Neuron (in vitro differentiated cells): ENCODE measurements around the gene TRIM13.

Source experiments
- H2AFZ ChIP-seq: one replicate; pipeline ENCODE4 v1.6.1; 2013; ENCODE audit warnings: low read depth, mild to moderate bottlenecking, inconsistent platforms, low read length, moderate library complexity
- H3K27me3 ChIP-seq: one replicate; pipeline ENCODE4 v1.6.1; 2013; ENCODE audit warnings: low read length; ENCODE audit not compliant: insufficient read depth
- H3K36me3 ChIP-seq: one replicate; pipeline ENCODE4 v1.6.1; 2013; ENCODE audit warnings: low read length; ENCODE audit not compliant: insufficient read depth
- H3K4me1 ChIP-seq: one replicate; pipeline ENCODE4 v1.6.1; 2013; ENCODE audit warnings: low read length; ENCODE audit not compliant: insufficient read depth
- H3K4me3 ChIP-seq: 2 replicates; pipeline ENCODE4 v1.5.1; 2013; ENCODE audit warnings: mild to moderate bottlenecking, low read length, moderate library complexity
- H3K9me3 ChIP-seq: one replicate; pipeline ENCODE4 v1.6.1; 2013; ENCODE audit warnings: low read length

Gene TRIM13

DNA sequence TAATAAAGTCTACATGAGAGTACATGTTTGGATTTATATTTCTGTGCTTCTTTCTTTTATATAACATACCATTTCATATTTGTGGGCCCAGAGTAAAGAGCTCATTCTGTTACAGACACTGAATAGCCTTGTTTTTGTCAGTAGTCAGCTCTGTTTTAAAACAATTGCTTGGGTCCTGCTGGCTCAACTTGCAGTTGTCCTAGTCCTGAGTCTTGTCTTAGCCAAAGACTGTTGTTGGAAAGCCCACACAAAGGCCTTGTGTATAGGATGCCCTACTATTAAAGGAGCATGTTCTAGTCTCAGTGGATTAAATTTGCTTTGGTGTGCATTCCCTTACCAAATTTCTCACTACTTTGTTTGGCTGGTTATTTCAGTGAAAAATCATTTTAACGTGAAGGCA lies 14.6 kb downstream of the TRIM13 start:
- no peak overlapping the region for H2AFZ ChIP-seq
- no peak overlapping the region for H3K4me3 ChIP-seq
- no peaks in the 10 kb centered on the region for H3K4me1 ChIP-seq
- H3K9me3 ChIP-seq: no peaks in the 10 kb centered on the region
- no peaks in the 10 kb centered on the region for H3K27me3 ChIP-seq
- peaks cover 55% of the 10 kb centered on the region for H3K36me3 ChIP-seq

DNA sequence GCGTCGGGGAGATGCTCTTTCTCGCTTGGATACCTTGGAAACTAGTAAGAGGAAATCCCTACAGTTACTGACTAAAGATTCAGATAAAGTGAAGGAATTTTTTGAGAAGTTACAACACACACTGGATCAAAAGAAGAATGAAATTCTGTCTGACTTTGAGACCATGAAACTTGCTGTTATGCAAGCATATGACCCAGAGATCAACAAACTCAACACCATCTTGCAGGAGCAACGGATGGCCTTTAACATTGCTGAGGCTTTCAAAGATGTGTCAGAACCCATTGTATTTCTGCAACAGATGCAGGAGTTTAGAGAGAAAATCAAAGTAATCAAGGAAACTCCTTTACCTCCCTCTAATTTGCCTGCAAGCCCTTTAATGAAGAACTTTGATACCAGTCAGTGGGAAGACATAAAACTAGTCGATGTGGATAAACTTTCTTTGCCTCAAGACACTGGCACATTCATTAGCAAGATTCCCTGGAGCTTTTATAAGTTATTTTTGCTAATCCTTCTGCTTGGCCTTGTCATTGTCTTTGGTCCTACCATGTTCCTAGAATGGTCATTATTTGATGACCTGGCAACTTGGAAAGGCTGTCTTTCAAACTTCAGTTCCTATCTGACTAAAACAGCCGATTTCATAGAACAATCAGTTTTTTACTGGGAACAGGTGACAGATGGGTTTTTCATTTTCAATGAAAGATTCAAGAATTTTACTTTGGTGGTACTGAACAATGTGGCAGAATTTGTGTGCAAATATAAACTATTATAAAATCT lies 15.7 kb downstream of the TRIM13 start:
- Histone ChIP-seq H3K4me3 (no peak overlapping the region), H3K27me3 (no peaks in the 10 kb centered on the region), H3K36me3 (peaks cover 59% of the 10 kb centered on the region), H3K4me1 (no peaks in the 10 kb centered on the region), H3K9me3 (no peaks in the 10 kb centered on the region), H2AFZ (no peak overlapping the region)

DNA sequence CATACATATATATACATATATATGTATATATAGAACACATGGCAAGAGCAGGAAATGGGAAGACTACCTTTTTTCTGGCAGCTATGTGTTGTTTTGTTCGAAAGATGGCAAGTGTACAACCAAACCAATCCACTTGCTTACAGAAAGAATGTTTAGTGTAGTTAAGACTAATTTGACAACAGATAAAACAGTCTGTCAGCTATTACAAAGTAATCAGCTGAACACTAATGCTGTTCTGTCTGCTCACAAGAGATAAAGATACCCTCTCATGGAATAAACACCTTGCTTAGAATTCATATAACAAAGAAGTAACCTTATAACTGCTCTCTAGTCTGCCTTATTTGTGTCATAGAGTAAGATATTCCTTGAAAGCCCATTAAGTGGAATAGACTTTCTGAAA lies 17.5 kb downstream of the TRIM13 start:
- Histone ChIP-seq H3K4me3 (no peak overlapping the region), H3K4me1 (no peaks in the 10 kb centered on the region), H3K36me3 (peaks cover 56% of the 10 kb centered on the region), H2AFZ (no peak overlapping the region), H3K27me3 (no peaks in the 10 kb centered on the region), H3K9me3 (no peaks in the 10 kb centered on the region)

DNA sequence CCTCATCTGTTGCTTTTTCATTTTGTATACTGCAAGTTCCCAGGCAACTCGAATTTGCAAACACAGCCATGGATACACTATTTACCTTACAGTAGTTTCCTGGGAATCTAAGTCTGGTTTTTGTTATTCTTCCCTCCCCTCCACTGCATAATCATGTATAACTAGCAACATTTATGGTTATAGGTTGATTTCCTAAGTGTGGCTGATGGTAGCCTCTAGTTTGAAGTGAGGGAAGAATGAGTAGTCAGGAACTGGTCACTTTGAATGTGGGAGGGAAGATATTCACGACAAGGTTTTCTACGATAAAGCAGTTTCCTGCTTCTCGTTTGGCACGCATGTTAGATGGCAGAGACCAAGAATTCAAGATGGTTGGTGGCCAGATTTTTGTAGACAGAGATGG lies 18.4 kb downstream of the TRIM13 start, which contains the start of gene KCNRG:
KCNRG (plus strand) TSS at position 187 of the 400 bp plus-strand sequence; CDS start at position 237, 50 bp downstream.
- Histone ChIP-seq H3K9me3 (no peaks in the 10 kb centered on the region), H3K4me3 (no peak within 1 kb of the TSS), H3K36me3 (peaks cover 62% of the 10 kb centered on the region)

DNA sequence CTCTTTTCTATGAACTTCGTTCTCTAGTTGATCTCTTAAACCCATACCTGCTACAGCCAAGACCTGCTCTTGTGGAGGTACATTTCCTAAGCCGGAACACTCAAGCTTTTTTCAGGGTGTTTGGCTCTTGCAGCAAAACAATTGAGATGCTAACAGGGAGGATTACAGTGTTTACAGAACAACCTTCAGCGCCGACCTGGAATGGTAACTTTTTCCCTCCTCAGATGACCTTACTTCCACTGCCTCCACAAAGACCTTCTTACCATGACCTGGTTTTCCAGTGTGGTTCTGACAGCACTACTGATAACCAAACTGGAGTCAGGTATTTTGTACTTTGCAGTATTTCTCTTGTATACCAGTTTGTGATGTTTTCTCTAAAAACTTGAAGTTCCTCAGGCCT lies 18.9 kb downstream of the TRIM13 start:
- Histone ChIP-seq H3K36me3 (peaks cover 60% of the 10 kb centered on the region), H3K4me3 (no peak overlapping the region), H2AFZ (no peak overlapping the region)

More for the DNA sequence above, 18.4 kb downstream of the TRIM13 start, which contains the start of gene KCNRG:
- Histone ChIP-seq H3K4me1 (no peaks in the 10 kb centered on the region), H3K27me3 (no peaks in the 10 kb centered on the region), H2AFZ (no peak within 1 kb of the TSS)

DNA sequence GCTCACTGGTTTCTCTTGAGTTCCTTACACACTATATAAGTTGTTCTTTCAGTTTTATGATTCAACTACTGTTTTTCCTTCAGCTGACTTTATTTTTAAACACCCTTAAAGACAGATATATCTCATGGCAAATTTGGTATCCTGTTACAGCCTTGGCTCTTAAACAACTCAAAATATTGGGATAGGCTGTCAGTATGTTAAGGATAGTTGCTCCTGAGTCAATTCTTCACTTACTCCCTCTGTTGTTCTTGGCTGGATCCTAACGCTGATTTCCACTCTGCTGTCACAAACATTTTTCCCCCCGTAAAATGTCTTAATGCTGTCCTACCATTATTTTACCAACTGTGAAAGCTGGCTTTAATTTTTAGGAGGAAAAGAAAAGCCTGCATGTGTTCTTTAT lies 19.6 kb downstream of the TRIM13 start:
- Histone ChIP-seq H3K9me3 (peaks cover 3% of the 10 kb centered on the region), H3K27me3 (no peaks in the 10 kb centered on the region), H3K4me1 (no peaks in the 10 kb centered on the region), H3K4me3 (no peak overlapping the region), H2AFZ (no peak overlapping the region), H3K36me3 (peaks cover 57% of the 10 kb centered on the region)

More for the DNA sequence above, 18.9 kb downstream of the TRIM13 start:
- peaks cover 3% of the 10 kb centered on the region for H3K9me3 ChIP-seq
- H3K4me1 ChIP-seq: no peaks in the 10 kb centered on the region
- H3K27me3 ChIP-seq: no peaks in the 10 kb centered on the region

DNA sequence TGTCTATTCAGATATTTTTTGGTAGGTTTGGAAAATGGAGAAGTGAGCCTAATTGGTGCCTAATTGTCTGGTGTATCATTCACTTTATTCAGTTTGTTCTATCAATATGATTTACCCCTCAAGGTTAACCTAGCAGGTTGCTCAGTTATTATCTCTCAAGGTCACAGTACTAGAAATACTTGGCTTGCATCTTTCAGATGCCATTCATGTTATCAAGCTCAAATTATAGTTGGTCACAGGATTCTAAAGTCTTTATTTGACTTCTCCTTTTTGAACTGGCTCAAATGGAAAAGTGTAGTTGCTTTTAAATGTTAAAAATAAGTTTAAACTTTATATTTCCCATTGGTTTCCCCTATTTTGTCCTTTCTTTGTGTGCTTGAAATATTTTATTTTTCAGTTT lies 21.0 kb downstream of the TRIM13 start:
- H3K4me3 ChIP-seq: no peak overlapping the region
- no peaks in the 10 kb centered on the region for H3K27me3 ChIP-seq
- H2AFZ ChIP-seq: no peak overlapping the region
- no peaks in the 10 kb centered on the region for H3K4me1 ChIP-seq
- peaks cover 50% of the 10 kb centered on the region for H3K36me3 ChIP-seq
- H3K9me3 ChIP-seq: peaks cover 3% of the 10 kb centered on the region

DNA sequence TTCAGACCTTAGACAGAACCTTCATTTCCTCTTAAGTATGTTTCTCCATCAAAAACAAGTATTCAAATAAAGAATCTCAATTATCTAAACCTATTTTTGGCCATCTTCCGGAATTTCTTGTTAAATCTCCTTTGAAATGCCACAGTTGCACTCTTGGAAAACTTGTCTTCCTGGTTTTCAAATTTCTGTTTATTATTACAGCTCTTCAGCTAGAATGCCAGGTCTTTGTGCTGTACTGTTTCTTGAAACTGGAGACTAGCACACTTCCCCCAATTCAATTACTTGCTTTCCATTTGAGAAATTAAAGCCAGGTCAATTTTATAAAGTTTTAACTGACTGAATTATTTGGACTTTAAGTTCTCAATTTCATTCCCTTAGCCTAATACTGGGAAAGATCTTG lies 28.6 kb downstream of the TRIM13 start:
- Histone ChIP-seq H3K27me3 (no peaks in the 10 kb centered on the region), H3K4me1 (no peaks in the 10 kb centered on the region), H3K4me3 (no peak overlapping the region), H3K9me3 (peaks cover 1% of the 10 kb centered on the region), H3K36me3 (peaks cover 40% of the 10 kb centered on the region), H2AFZ (no peak overlapping the region)

DNA sequence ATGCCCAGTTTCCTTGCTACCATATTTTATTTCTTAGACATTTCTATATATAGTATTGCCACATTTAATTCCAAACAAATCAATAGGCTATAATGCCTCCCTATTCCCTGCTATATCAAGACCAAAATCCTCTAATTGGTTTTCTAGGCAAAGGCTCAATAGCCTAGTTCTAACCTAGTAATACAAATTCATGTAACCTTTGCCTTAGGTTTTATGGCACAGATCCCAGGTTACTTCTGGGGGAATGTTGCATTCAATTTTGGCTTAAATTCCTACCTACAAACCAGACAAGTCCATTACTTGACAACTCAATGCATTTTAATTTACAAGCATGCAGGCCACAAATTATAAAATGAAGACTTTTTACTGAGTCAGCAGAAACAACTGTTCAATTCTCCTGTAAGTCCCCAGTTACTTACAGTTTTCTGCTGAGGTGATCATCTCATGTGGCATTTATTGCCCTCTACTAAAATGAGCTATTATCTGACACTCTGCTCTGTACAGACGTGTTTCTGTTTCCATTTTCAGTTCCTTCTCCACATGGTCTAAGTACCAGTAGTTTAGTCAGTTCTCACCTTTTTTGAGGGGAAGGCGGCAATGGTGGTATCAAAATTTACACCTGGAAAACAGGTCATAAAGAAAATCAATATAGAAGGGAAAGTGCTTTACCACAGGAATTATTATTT lies 30.1 kb downstream of the TRIM13 start:
- Histone ChIP-seq H3K36me3 (peaks cover 35% of the 10 kb centered on the region), H2AFZ (no peak overlapping the region), H3K4me1 (no peaks in the 10 kb centered on the region), H3K9me3 (no peaks in the 10 kb centered on the region), H3K27me3 (no peaks in the 10 kb centered on the region), H3K4me3 (no peak overlapping the region)

DNA sequence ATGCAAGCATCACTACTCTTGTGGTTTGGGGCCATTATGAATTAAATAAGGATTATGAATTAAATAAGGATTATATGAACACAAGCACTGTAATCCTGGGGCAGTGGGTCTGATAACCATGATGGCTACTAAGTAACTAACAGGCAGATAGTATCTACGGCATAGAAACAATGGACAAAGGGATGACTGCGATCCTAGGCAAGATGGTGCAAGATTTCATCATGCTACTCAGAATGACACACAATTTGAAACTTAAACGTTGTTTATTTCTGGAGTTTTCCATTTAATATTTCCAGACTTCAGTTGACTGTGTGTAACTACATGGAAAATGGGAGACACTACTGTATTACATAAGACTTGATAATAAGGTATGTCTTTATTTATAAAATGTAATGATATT lies 33.5 kb downstream of the TRIM13 start:
- Histone ChIP-seq H3K4me1 (no peaks in the 10 kb centered on the region), H3K9me3 (no peaks in the 10 kb centered on the region)

DNA sequence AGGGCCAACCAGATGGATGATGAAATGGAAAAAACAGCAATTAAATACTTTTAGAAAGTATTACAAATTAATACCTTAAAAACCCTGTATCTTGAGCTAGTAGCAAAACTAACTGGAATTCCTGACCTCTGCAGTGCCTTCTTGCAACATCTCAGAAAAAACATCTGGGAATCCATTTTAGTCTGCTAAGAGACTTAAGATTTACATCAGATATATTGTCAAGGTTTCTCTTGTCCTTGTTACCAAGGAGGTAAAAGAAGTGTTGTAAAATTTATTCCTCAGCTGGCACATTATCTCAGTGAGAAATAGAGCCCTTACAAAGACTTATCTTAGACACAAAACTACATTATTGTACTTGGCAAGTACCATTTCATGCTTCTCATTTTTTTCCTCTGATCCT lies 36.9 kb downstream of the TRIM13 start:
- H3K36me3 ChIP-seq: peaks cover 3% of the 10 kb centered on the region
- H3K9me3 ChIP-seq: no peaks in the 10 kb centered on the region
- no peak overlapping the region for H2AFZ ChIP-seq
- H3K27me3 ChIP-seq: no peaks in the 10 kb centered on the region
- no peak overlapping the region for H3K4me3 ChIP-seq
- no peaks in the 10 kb centered on the region for H3K4me1 ChIP-seq

More for the DNA sequence above, 33.5 kb downstream of the TRIM13 start:
- H3K27me3 ChIP-seq: no peaks in the 10 kb centered on the region
- H3K4me3 ChIP-seq: no peak overlapping the region
- H2AFZ ChIP-seq: no peak overlapping the region
- H3K36me3 ChIP-seq: peaks cover 8% of the 10 kb centered on the region

DNA sequence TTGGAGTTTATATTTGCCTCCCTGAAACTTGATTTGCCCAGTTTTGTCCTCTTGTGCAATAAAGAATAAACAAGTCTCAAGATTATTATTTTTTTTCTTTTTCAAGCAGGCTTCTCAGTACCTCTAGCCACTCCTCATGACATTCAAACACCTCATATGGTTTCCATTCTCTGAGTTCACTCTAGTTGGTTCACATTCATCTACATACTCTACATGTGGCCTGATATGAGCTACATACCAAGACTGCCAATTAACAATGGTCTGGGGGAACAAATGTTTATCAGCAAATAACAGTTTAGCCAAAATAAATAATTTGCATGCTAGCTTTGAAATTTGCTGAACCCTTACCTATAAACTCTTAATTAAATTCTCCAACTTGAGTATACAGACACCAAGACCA lies 40.9 kb downstream of the TRIM13 start:
- H3K27me3 ChIP-seq: no peaks in the 10 kb centered on the region
- H3K9me3 ChIP-seq: no peaks in the 10 kb centered on the region
- no peaks in the 10 kb centered on the region for H3K4me1 ChIP-seq
- peaks cover 18% of the 10 kb centered on the region for H3K36me3 ChIP-seq
- no peak overlapping the region for H2AFZ ChIP-seq
- no peak overlapping the region for H3K4me3 ChIP-seq

DNA sequence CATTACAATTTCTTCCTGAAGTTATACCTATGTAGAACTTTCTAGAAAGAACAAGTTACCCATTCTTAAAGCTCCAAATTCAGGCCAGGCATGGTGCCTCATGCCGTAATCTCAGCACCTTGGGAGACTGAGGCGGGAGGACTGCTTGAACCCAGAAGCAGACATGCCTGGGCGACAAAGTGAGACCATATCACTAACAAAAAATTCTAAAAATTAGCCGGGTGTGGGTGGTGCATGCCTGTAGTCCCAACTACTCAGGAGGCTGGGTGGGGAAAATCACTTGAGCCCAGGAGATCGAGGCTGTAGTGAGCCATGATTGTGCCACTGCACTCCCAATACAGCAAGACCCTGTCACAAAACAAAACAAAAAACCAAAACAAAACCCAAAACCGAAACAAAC lies 41.4 kb downstream of the TRIM13 start:
- H3K27me3 ChIP-seq: no peaks in the 10 kb centered on the region
- no peak overlapping the region for H3K4me3 ChIP-seq
- no peaks in the 10 kb centered on the region for H3K9me3 ChIP-seq
- peaks cover 23% of the 10 kb centered on the region for H3K36me3 ChIP-seq
- H2AFZ ChIP-seq: no peak overlapping the region
- no peaks in the 10 kb centered on the region for H3K4me1 ChIP-seq
